ENCODE data around the gene SLC13A4. TPM values are rescaled to one million over a fixed set of nuclear protein-coding genes. Genes with fewer than 3 reads are reported as not detected.

The SLC13A4 gene
- total RNA-seq, 1 experiment from 2014 or later: not detected

GRCh38 chr7:135715055-135715522 is 12.9 kb downstream of the SLC13A4 start:
- Histone ChIP-seq H3K9me3 (ENCODE audit: control insufficient read depth, insufficient read depth, low read depth, low read length) (no peaks in the 10 kb centered on the region), H3K36me3 (ENCODE audit: control insufficient read depth, insufficient read depth, low read length) (no peaks in the 10 kb centered on the region), H3K4me1 (ENCODE audit: control insufficient read depth, insufficient read depth, low read length) (peaks cover 20% of the 10 kb centered on the region; the same call in 1 of the 2 replicates), H3K4me3 (ENCODE audit: low read depth in 2 of 2, low read length in 2 of 2) (peak overlapping the region in 1 of 2 experiments; percentile 35; a peak in 3 of 4 replicates), H3K27ac (ENCODE audit: low read length) (peak overlapping the region; percentile 40), H3K27me3 (ENCODE audit: control insufficient read depth, insufficient read depth, low read length) (no peaks in the 10 kb centered on the region)
- TF ChIP-seq POLR2AphosphoS5 (IDR thresholded peaks at IDR 0.05; ENCODE audit: low read depth, low read length) (no peak), REST (IDR thresholded peaks at IDR 0.05; ENCODE audit: insufficient read depth in 1 of 2, low read depth in 2 of 2, low read length in 1 of 2) (no peak), CTCF (IDR thresholded peaks at IDR 0.05) (no peak), TCF7L2 (IDR thresholded peaks at IDR 0.05; ENCODE audit: low read depth, low read length) (no peak), SIN3A (IDR thresholded peaks at IDR 0.05; ENCODE audit: borderline replicate concordance, insufficient read depth, low read depth, low read length) (no peak)
- ChIA-PET CTCF (no interaction called here), POLR2A (no interaction called here)
- DNase-seq (ENCODE audit: low read depth, low spot score): no peak
- no peak for ATAC-seq
- in situ Hi-C loops (cut with HindIII; ENCODE audit: low pct_unique_long_range_greater_than_20kb, low sequenced_read_pairs) (no loop called here), intact Hi-C loops (cut with micrococcal nuclease; ENCODE audit: unreplicated experiment) (no loop called here)
- no TSS peak for BruUV-seq (replicated peaks)

- no peak for TF ChIP-seq SIN3A (IDR thresholded peaks at IDR 0.05; ENCODE audit: borderline replicate concordance, insufficient read depth, low read depth, low read length)
- peak; percentile 95 for TF ChIP-seq TCF7L2 (IDR thresholded peaks at IDR 0.05; ENCODE audit: low read depth, low read length)
- Histone ChIP-seq H3K4me1 (ENCODE audit: control insufficient read depth, insufficient read depth, low read length) (peaks cover 20% of the 10 kb centered on the region; the same call in 1 of the 2 replicates), H3K36me3 (ENCODE audit: control insufficient read depth, insufficient read depth, low read length) (no peaks in the 10 kb centered on the region), H3K4me3 (ENCODE audit: low read depth in 2 of 2, low read length in 2 of 2) (peak overlapping the region in 1 of 2 experiments; percentile 35; a peak in 3 of 4 replicates), H3K27me3 (ENCODE audit: control insufficient read depth, insufficient read depth, low read length) (no peaks in the 10 kb centered on the region), H3K27ac (ENCODE audit: low read length) (peak overlapping the region; percentile 54), H3K9me3 (ENCODE audit: control insufficient read depth, insufficient read depth, low read depth, low read length) (no peaks in the 10 kb centered on the region)
- DNase-seq (ENCODE audit: low read depth, low spot score) (peak; percentile 33), ATAC-seq (peak; percentile 87)
- BruUV-seq (replicated peaks): no TSS peak
- in situ Hi-C loops (cut with HindIII; ENCODE audit: low pct_unique_long_range_greater_than_20kb, low sequenced_read_pairs) (no loop called here), intact Hi-C loops (cut with micrococcal nuclease; ENCODE audit: unreplicated experiment) (no loop called here)
- ChIA-PET CTCF (no interaction called here), POLR2A (no interaction called here)
These were observed 13.4 kb downstream of the SLC13A4 start for GRCh38 chr7:135714534-135715009.

GRCh38 chr7:135713836-135714470 is 14.0 kb downstream of the SLC13A4 start:
- no TSS peak for BruUV-seq (replicated peaks)
- peak overlapping the region in 1 of 2 experiments; percentile 35; a peak in 1 of 4 replicates for H3K4me3 ChIP-seq (ENCODE audit: low read depth in 2 of 2, low read length in 2 of 2)
- DNase-seq (ENCODE audit: low read depth, low spot score) (no peak), ATAC-seq (peak; percentile 33)
- ChIA-PET POLR2A (no interaction called here), CTCF (no interaction called here)
- no peaks in the 10 kb centered on the region for H3K9me3 ChIP-seq (ENCODE audit: control insufficient read depth, insufficient read depth, low read depth, low read length)
- peaks cover 20% of the 10 kb centered on the region; the same call in 1 of the 2 replicates for H3K4me1 ChIP-seq (ENCODE audit: control insufficient read depth, insufficient read depth, low read length)
- intact Hi-C loops (cut with micrococcal nuclease; ENCODE audit: unreplicated experiment) (no loop called here), in situ Hi-C loops (cut with HindIII; ENCODE audit: low pct_unique_long_range_greater_than_20kb, low sequenced_read_pairs) (no loop called here)
- no peak for TF ChIP-seq CTCF (IDR thresholded peaks at IDR 0.05)
- TF ChIP-seq SIN3A (IDR thresholded peaks at IDR 0.05; ENCODE audit: borderline replicate concordance, insufficient read depth, low read depth, low read length): no peak
- TF ChIP-seq REST (IDR thresholded peaks at IDR 0.05; ENCODE audit: insufficient read depth in 1 of 2, low read depth in 2 of 2, low read length in 1 of 2): no peak
- no peak for TF ChIP-seq TCF7L2 (IDR thresholded peaks at IDR 0.05; ENCODE audit: low read depth, low read length)
- no peak for TF ChIP-seq POLR2AphosphoS5 (IDR thresholded peaks at IDR 0.05; ENCODE audit: low read depth, low read length)
- H3K27ac ChIP-seq (ENCODE audit: low read length): peak overlapping the region; percentile 54
- H3K27me3 ChIP-seq (ENCODE audit: control insufficient read depth, insufficient read depth, low read length): no peaks in the 10 kb centered on the region
- H3K36me3 ChIP-seq (ENCODE audit: control insufficient read depth, insufficient read depth, low read length): no peaks in the 10 kb centered on the region
